Stimulated activated CD4-positive, alpha-beta T cell treated with anti-CD3 and anti-CD28 coated beads, TNF-alpha, amount 100 ng/mL, for 1 hour (primary cell): Measurements from ENCODE around the gene SAFB.
A peak's percentile ranks its signal among the peaks of the same experiment; 100 is the strongest.

ENCODE experiments used
- DNase-seq, 3 donors: peaks; one replicate each; pipeline ENCODE4 v3.0.0-alpha.2; 2020; ENCODE audit warnings: low read depth in 3 of 3, low spot score in 1 of 3

Gene SAFB

GRCh38 chr19:5624741-5625278 is 1.9 kb downstream of the SAFB start:
- no peak for DNase-seq

- DNase-seq: no peak
Observed at GRCh38 chr19:5625641-5626040, 2.8 kb downstream of the SAFB start.

- peak in 1 of 3 donors; percentile 20 for DNase-seq
Observed at GRCh38 chr19:5627395-5627904, 4.6 kb downstream of the SAFB start.

GRCh38 chr19:5628461-5628860 is 5.6 kb downstream of the SAFB start:
- no peak for DNase-seq

DNA sequence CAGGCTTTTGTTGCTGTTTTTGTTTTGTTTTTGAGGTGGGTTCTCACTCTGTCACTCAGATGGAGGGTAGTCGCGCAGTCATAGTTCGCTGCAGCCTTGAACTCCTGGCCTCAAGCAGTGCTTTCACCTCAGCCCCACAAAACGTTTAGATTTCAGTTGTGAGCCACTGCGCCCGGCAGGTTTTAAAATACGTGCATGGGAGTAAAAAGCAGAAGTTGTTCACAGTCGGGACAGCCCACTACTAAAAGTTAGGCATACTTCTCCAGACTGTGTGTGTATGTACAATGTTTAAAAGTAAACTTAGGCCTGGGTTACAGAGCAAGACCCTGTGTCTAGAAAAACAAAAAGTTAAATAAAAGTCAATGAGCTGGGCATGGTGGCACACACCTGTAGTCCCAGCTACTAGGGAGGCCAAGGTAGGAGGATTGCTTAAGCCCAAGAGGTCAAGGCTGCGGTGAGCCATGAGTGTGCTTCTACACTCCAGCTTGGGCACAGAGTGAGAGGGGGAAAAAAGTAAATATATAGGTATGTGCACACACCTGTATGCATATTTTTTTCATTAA is 6.1 kb downstream of the SAFB start:
- DNase-seq: no peak

GRCh38 chr19:5631567-5632240 is 8.8 kb downstream of the SAFB start:
- DNase-seq: no peak

- DNase-seq: no peak
Observed at GRCh38 chr19:5632241-5632612, 9.3 kb downstream of the SAFB start.

DNA sequence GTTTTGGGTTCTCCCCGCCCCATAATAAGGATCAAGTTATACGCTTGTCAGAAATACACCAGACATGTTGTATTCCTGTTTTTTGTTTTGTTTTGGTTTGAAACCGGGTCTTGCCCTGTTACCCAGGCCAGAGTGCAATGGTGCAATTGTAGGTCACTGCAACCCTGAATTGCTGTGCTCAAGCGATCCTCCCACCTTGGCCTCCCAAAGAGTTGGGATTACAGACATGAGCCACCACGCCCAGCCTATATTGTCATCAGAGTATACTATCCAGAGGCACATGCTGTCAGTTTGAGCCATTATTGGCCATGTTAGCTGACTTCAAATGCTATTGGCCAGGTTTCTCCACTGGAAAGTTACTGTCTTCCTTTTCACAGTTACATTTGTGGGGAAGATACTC is 9.8 kb downstream of the SAFB start:
- no peak for DNase-seq

DNA sequence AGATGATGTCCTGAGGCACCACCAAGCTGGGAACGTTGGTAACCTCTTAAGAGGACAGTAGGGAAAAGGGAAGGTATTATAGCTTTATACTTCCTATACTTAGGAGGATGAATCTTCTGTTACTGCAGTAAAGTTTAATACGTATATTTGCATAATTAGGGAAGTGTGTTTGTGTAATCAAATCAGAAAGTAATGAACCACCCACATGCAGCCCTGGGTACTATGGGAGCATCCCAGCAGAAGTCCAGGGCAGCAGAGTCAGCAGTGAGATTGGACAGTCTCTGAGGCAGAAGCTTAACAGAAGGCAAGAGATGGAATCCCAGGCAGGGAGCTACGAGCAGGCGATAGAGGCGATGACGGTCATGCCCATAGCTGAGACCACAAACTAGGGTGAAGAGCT is 12.5 kb downstream of the SAFB start:
- DNase-seq: no peak

- no peak for DNase-seq
Observed at GRCh38 chr19:5637971-5638370, 15.1 kb downstream of the SAFB start.

DNA sequence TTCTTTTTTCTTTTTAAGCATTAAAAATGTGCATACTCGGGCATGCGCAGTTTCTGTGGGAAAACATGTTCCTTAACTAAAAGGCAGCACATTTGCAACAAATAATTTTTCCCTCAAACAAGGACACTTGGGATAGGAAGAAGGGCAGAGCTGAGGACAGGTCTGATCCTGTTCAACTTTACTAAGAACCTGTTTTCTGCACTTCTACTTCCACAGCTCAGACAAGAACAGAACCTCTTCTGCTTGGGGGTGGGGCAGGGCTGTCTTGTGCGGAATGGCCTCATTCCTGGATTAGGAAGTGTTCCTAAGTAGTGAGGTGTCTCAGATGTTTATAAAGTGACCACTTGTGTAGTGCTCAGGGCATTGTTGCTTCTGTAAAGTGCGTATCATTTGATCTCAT is 18.3 kb downstream of the SAFB start:
- DNase-seq: no peak

GRCh38 chr19:5642204-5642603 is 19.3 kb downstream of the SAFB start:
- no peak for DNase-seq

DNA sequence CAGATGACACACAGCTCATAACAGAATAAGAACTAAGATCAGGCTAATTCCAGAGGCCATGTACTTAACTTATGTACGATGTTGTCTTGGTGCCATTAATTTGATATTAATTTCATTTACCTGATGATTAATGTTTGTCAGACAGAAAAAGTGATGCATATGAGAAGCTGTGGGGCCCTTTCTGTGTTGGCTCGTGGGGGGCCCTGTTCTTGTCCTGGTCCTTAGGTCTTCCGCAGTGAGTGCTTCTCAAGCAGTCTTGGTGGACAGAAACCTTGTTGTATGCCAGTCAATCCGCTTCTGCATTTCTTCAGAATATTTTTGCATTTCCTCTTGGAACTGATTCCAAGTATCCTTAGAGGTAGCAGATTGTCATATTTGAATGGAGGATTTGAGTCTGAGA is 20.2 kb downstream of the SAFB start:
- DNase-seq: no peak

DNA sequence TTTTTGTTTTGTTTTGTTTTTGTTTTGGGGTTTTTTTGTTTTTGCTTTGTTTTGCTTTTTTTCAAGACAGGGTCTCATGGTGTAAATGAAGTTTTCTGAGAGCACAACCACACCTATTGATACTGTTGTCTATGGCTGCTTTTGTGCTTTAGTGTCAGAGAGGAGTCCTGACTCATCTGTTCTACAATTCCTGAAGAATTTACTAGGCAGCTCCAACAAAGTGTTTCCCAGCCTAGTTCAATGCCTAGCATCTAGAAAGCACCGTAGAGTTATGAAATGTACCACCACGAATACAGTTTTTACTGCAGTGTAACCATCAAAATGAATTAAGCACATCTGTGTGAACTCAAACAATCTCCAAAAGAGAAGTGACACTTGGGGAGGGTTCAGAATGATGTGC is 21.2 kb downstream of the SAFB start:
- no peak for DNase-seq

GRCh38 chr19:5645409-5645808 is 22.5 kb downstream of the SAFB start:
- DNase-seq: no peak

DNA sequence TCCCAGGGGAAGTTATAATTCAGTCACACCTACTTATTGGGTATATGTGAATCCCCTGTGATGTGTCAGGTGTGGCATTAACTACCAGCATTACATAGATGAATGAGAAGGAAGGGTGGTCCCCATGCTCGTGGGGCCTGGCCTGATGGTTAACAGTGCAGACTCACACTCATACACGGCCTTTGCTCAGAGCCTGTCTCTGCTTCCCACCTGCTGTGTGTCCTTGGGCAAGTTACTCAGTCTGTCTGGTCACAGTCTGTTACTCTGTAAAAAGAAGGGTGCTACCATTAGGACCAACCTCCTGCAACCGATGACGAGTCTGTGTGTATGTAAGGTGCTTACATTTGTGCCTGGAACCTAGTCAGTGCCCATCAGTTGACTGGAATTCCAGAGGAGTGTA is 23.8 kb downstream of the SAFB start:
- no peak for DNase-seq

GRCh38 chr19:5648464-5648863 is 25.6 kb downstream of the SAFB start:
- no peak for DNase-seq

- DNase-seq: no peak
Observed at GRCh38 chr19:5651361-5651760, 28.5 kb downstream of the SAFB start.

GRCh38 chr19:5652261-5652660 is 29.4 kb downstream of the SAFB start:
- no peak for DNase-seq

DNA sequence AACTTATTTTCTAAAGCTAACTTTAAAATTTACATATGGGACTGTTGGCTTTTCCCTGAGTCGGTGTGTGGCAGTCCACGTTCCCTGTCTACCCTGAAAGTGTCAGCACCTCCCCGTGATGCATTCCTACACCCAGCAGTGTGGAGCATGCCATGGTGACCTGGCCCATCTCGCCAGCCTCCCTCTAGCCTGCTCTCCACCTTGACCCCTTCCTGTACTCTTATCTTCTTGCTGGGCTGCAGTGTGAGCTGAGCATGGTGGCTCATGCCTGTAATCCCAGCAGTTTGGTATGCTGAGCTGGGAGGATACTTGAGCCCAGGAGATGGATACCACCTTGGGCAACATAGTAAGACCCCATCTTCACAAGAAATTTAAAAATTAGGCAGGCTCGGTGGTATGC is 32.0 kb downstream of the SAFB start:
- DNase-seq: no peak

DNA sequence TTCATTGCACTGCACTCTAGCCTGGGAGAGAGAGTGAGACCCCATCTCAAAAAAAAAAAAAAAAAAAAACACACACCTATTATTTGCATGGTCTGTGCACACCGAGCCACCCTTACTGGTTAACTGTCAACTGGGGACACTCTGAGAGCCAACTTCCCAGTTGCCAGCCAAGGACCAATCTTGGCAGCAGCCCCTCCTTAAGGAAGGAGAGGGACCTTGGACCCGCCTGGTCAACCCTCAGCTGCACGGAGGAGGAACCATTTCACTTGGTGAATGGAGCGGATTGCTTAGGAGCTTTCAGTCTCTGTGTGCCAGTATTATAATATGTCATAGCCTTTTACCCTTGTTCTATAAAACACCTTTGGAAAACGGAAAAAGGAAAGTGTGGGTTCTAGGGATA is 32.5 kb downstream of the SAFB start:
- DNase-seq: no peak

GRCh38 chr19:5661483-5661882 is 38.6 kb downstream of the SAFB start:
- DNase-seq: no peak

DNA sequence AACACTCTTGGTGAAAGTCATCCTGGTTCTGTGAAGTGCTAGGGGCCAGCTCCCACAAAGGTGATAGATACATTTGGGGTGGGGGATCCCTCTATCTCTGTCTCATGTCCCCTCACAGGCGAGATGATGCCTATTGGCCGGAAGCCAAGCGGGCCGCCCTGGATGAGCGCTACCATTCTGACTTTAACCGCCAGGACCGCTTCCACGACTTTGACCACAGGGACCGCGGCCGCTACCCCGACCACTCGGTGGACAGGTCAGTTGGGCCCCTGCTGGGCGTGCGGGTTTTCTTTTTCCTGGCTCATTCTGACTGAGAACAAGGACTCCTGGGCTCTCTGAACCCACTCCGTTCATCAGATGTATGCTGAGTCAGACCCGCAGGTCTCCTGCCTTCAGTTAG is 41.0 kb downstream of the SAFB start:
- no peak for DNase-seq
